Omental fat pad (tissue), 4 donors: ENCODE measurements around the gene TYSND1. TPM values are rescaled to one million over a fixed set of nuclear protein-coding genes. Genes with fewer than 3 reads are reported as not detected.

Experiments
- ATAC-seq: fragments of 150-250 bp; one replicate; pipeline ENCODE4 v1.9.1; 2016; ENCODE audit warnings: mild to moderate bottlenecking, moderate library complexity; ENCODE audit not compliant: low FRiP score
- DNase-seq: peaks from one replicate; pipeline ENCODE4 v3.0.0-alpha.2; 2019; ENCODE audit warnings: low spot score
- CTCF ChIP-seq, 3 donors: fragments of 450-650 bp; IDR thresholded peaks; one replicate each; pipeline ENCODE4 v1.5.1; 2016 to 2017; ENCODE audit warnings: antibody characterized with exemption in 3 of 3, mild to moderate bottlenecking in 3 of 3, moderate library complexity in 2 of 3
- total RNA-seq, 4 donors: library from RNA; depleted of rRNA; stranded (reverse); fragments of >200 nt; gene quantifications; one replicate each; pipeline ENCODE4 v1.1.0, GENCODE V29; 2016

Gene TYSND1
- total RNA-seq, 4 donors from 2014 or later: 10.7 to 20.3 (median 13.7) TPM

GRCh38 chr10:70142555-70142954, 3.9 kb downstream of the TYSND1 start:
- ATAC-seq (no peak), DNase-seq (no peak)
- TF ChIP-seq CTCF (IDR thresholded peaks at IDR 0.05): no peak

GRCh38 chr10:70140297-70140696, 6.2 kb downstream of the TYSND1 start:
- TF ChIP-seq CTCF (IDR thresholded peaks at IDR 0.05): no peak
- ATAC-seq: no peak

GRCh38 chr10:70139997-70140250, 6.6 kb downstream of the TYSND1 start:
- DNase-seq (no peak), ATAC-seq (no peak)
- TF ChIP-seq CTCF (IDR thresholded peaks at IDR 0.05): no peak

More at GRCh38 chr10:70140297-70140696, 6.2 kb downstream of the TYSND1 start:
- no peak for DNase-seq

- ATAC-seq: no peak
- TF ChIP-seq CTCF (IDR thresholded peaks at IDR 0.05): no peak
- no peak for DNase-seq
Measured at GRCh38 chr10:70139151-70139996, 7.1 kb downstream of the TYSND1 start.

GRCh38 chr10:70137927-70138883, 8.3 kb downstream of the TYSND1 start:
- ATAC-seq (no peak), DNase-seq (no peak)
- TF ChIP-seq CTCF (IDR thresholded peaks at IDR 0.05): no peak

GRCh38 chr10:70137135-70137534, 9.4 kb downstream of the TYSND1 start:
- ATAC-seq (no peak), DNase-seq (no peak)
- TF ChIP-seq CTCF (IDR thresholded peaks at IDR 0.05): no peak
